GM12878 (cell line): ENCODE measurements around the gene PLEKHA7.

Source experiments
- ATF3 ChIP-seq: IDR thresholded peaks from 2 replicates; pipeline ENCODE4 v1.6.1; 2011; ENCODE audit warnings: low read depth, mild to moderate bottlenecking, low read length, moderate library complexity, borderline replicate concordance; ENCODE audit errors: extremely low read depth
- ATF7 ChIP-seq: fragments of 450-650 bp; IDR thresholded peaks from 2 replicates; pipeline ENCODE4 v1.6.1; 2016; ENCODE audit warnings: low read depth, mild to moderate bottlenecking
- CTCF ChIP-seq, 3 experiments: IDR thresholded peaks in 2 of 3; conservative IDR thresholded peaks in 1 of 3; 2 replicates each; pipeline ENCODE4 v1.5.1; 2011; ENCODE audit warnings: low read depth in 3 of 3, low read length in 3 of 3, mild to moderate bottlenecking in 3 of 3, control low read depth in 2 of 3, moderate library complexity in 2 of 3, inconsistent platforms in 1 of 3, mixed read lengths in 1 of 3; ENCODE audit not compliant: control insufficient read depth in 2 of 3, insufficient read depth in 1 of 3; ENCODE audit errors: extremely low read depth in 1 of 3
- MXI1 ChIP-seq: fragments of 150-350 bp; IDR thresholded peaks from 2 replicates; pipeline ENCODE4 v1.6.1; 2011; ENCODE audit warnings: low read depth, mild to moderate bottlenecking, inconsistent platforms, low read length, improper control_type of control experiment
- POLR2A ChIP-seq: IDR thresholded peaks from 2 replicates; pipeline ENCODE4 v1.6.1; 2011; ENCODE audit warnings: low read depth, mild to moderate bottlenecking, low read length
- POLR2AphosphoS5 ChIP-seq: IDR thresholded peaks from 2 replicates; pipeline ENCODE4 v1.6.1; 2011; ENCODE audit warnings: mild to moderate bottlenecking, low read length, inconsistent platforms
- REST ChIP-seq: IDR thresholded peaks from 2 replicates; pipeline ENCODE4 v1.6.1; 2012; ENCODE audit warnings: mild to moderate bottlenecking, low read depth, low read length
- SPI1 ChIP-seq: IDR thresholded peaks from 2 replicates; pipeline ENCODE4 v1.6.1; 2011; ENCODE audit warnings: low read depth, mild to moderate bottlenecking, low read length, moderate library complexity, borderline replicate concordance; ENCODE audit not compliant: insufficient read depth
- ZNF217 ChIP-seq: fragments of 450-650 bp; IDR thresholded peaks from 2 replicates; pipeline ENCODE4 v1.6.1; 2017; ENCODE audit warnings: antibody characterized with exemption, mild to moderate bottlenecking

GRCh38 chr11:17012179-17012578, 2.0 kb downstream of the PLEKHA7 start:
- TF ChIP-seq SPI1 (no peak), ATF7 (no peak), POLR2AphosphoS5 (no peak), REST (no peak), MXI1 (no peak), CTCF (IDR thresholded peaks at IDR 0.05 in 2 of 3, conservative IDR thresholded peaks at IDR 0.05 in 1 of 3; ENCODE audit: control insufficient read depth in 2 of 3, extremely low read depth in 1 of 3, insufficient read depth in 1 of 3, low read depth in 3 of 3, low read length in 3 of 3) (no peak), POLR2A (no peak), ATF3 (no peak), ZNF217 (no peak)
